Adipocyte (in vitro differentiated cells): Measurements from ENCODE around the gene GAST.

ENCODE experiments used
- DNase-seq: peaks from one replicate; pipeline ENCODE4 v3.0.0-alpha.2; 2015; ENCODE audit warnings: low read depth
- H3K27me3 ChIP-seq: replicated peaks from 2 replicates; pipeline ENCODE4 v1.7.0; 2013; ENCODE audit warnings: mild to moderate bottlenecking, low read length, moderate library complexity; ENCODE audit not compliant: control insufficient read depth, insufficient read depth
- H3K36me3 ChIP-seq: 2 replicates; pipeline ENCODE4 v1.7.0; 2013; ENCODE audit warnings: low read length, mild to moderate bottlenecking, moderate library complexity; ENCODE audit not compliant: control insufficient read depth, insufficient read depth, severe bottlenecking
- H3K4me1 ChIP-seq: 2 replicates; pipeline ENCODE4 v1.7.0; 2013; ENCODE audit warnings: mild to moderate bottlenecking, low read length, moderate library complexity; ENCODE audit not compliant: control insufficient read depth, insufficient read depth
- H3K4me3 ChIP-seq: 2 replicates; pipeline ENCODE4 v1.7.0; 2013; ENCODE audit warnings: mild to moderate bottlenecking, low read length, moderate library complexity
- H3K9ac ChIP-seq: 2 replicates; pipeline ENCODE4 v1.7.0; 2013; ENCODE audit warnings: mild to moderate bottlenecking, low read length, moderate library complexity
- H3K9me3 ChIP-seq: 2 replicates; pipeline ENCODE4 v1.7.0; 2013; ENCODE audit warnings: mild to moderate bottlenecking, low read length, moderate library complexity; ENCODE audit not compliant: control insufficient read depth

GAST gene

GRCh38 chr17:41711669-41712400, at the start of gene GAST:
GAST (plus strand) TSS chr17:41712331; CDS start chr17:41715437, 3,106 bp downstream.
- no peak within 1 kb of the TSS for H3K9ac ChIP-seq
- no peak for DNase-seq
- no peaks in the 10 kb centered on the region for H3K4me1 ChIP-seq
- no peaks in the 10 kb centered on the region for H3K36me3 ChIP-seq
- peaks cover 5% of the 10 kb centered on the region for H3K27me3 ChIP-seq
- no peak within 1 kb of the TSS for H3K4me3 ChIP-seq
- H3K9me3 ChIP-seq: no peaks in the 10 kb centered on the region

- Histone ChIP-seq H3K9me3 (no peaks in the 10 kb centered on the region), H3K36me3 (no peaks in the 10 kb centered on the region)
Observed at GRCh38 chr17:41663451-41664171, 48.5 kb upstream of the GAST start.

GRCh38 chr17:41664172-41664457, 48.0 kb upstream of the GAST start:
- no peak for DNase-seq
- peaks cover 8% of the 10 kb centered on the region for H3K4me1 ChIP-seq

More at GRCh38 chr17:41663451-41664171, 48.5 kb upstream of the GAST start:
- Histone ChIP-seq H3K4me1 (peaks cover 8% of the 10 kb centered on the region), H3K27me3 (peaks cover 5% of the 10 kb centered on the region), H3K9ac (no peak overlapping the region), H3K4me3 (no peak overlapping the region)
- DNase-seq: no peak

GRCh38 chr17:41664587-41665565, 47.3 kb upstream of the GAST start:
- no peaks in the 10 kb centered on the region for H3K36me3 ChIP-seq
- peak overlapping the region; percentile 82 for H3K4me3 ChIP-seq
- H3K27me3 ChIP-seq: peaks cover 5% of the 10 kb centered on the region
- DNase-seq: no peak
- H3K9me3 ChIP-seq: no peaks in the 10 kb centered on the region
- H3K9ac ChIP-seq: peak overlapping the region; percentile 86
- H3K4me1 ChIP-seq: peaks cover 8% of the 10 kb centered on the region

More at GRCh38 chr17:41664172-41664457, 48.0 kb upstream of the GAST start:
- Histone ChIP-seq H3K4me3 (no peak overlapping the region), H3K9ac (no peak overlapping the region), H3K9me3 (no peaks in the 10 kb centered on the region), H3K27me3 (peaks cover 5% of the 10 kb centered on the region), H3K36me3 (no peaks in the 10 kb centered on the region)

- no peaks in the 10 kb centered on the region for H3K27me3 ChIP-seq
- no peaks in the 10 kb centered on the region for H3K36me3 ChIP-seq
- peak overlapping the region; percentile 82 for H3K4me3 ChIP-seq
- no peaks in the 10 kb centered on the region for H3K9me3 ChIP-seq
- DNase-seq: peak; percentile 93
- H3K9ac ChIP-seq: peak overlapping the region; percentile 86
- H3K4me1 ChIP-seq: peaks cover 8% of the 10 kb centered on the region
Observed at GRCh38 chr17:41665566-41666236, 46.4 kb upstream of the GAST start.

GRCh38 chr17:41666237-41666641, 45.9 kb upstream of the GAST start:
- peaks cover 8% of the 10 kb centered on the region for H3K4me1 ChIP-seq
- peak; percentile 47 for DNase-seq

GRCh38 chr17:41666708-41667279, 45.3 kb upstream of the GAST start:
- no peaks in the 10 kb centered on the region for H3K27me3 ChIP-seq
- peak; percentile 90 for DNase-seq
- H3K4me1 ChIP-seq: peaks cover 8% of the 10 kb centered on the region
- H3K9ac ChIP-seq: peak overlapping the region; percentile 86
- H3K4me3 ChIP-seq: peak overlapping the region; percentile 70
- H3K36me3 ChIP-seq: no peaks in the 10 kb centered on the region
- no peaks in the 10 kb centered on the region for H3K9me3 ChIP-seq

More at GRCh38 chr17:41666237-41666641, 45.9 kb upstream of the GAST start:
- H3K27me3 ChIP-seq: no peaks in the 10 kb centered on the region
- H3K4me3 ChIP-seq: peak overlapping the region; percentile 82
- H3K9ac ChIP-seq: peak overlapping the region; percentile 86
- H3K36me3 ChIP-seq: no peaks in the 10 kb centered on the region
- no peaks in the 10 kb centered on the region for H3K9me3 ChIP-seq

GRCh38 chr17:41667280-41668041, 44.7 kb upstream of the GAST start:
- no peak for DNase-seq
- no peak overlapping the region for H3K4me3 ChIP-seq
- no peaks in the 10 kb centered on the region for H3K9me3 ChIP-seq

GRCh38 chr17:41672153-41672552, 40.0 kb upstream of the GAST start:
- Histone ChIP-seq H3K4me3 (no peak overlapping the region), H3K27me3 (no peaks in the 10 kb centered on the region), H3K4me1 (no peaks in the 10 kb centered on the region), H3K36me3 (no peaks in the 10 kb centered on the region), H3K9ac (no peak overlapping the region), H3K9me3 (no peaks in the 10 kb centered on the region)
- DNase-seq: no peak

More at GRCh38 chr17:41667280-41668041, 44.7 kb upstream of the GAST start:
- peaks cover 8% of the 10 kb centered on the region for H3K4me1 ChIP-seq
- H3K36me3 ChIP-seq: no peaks in the 10 kb centered on the region
- H3K27me3 ChIP-seq: no peaks in the 10 kb centered on the region
- peak overlapping the region; percentile 86 for H3K9ac ChIP-seq
